Lung (tissue), 12 donors: ENCODE results near the gene ZACN. TPM values are rescaled to one million over a fixed set of nuclear protein-coding genes. Genes with fewer than 3 reads are reported as not detected.

ENCODE experiments used
- ATAC-seq: fragments of 200-7000 bp; cut with Tn5 transposase; one replicate; pipeline ENCODE4 v1.9.1; 2020; ENCODE audit warnings: moderate number of reproducible peaks; ENCODE audit not compliant: insufficient read depth, low FRiP score
- DNase-seq, 3 donors: peaks; one replicate each; pipeline ENCODE4 v3.0.0-alpha.2; 2013 to 2017
- H3K27ac ChIP-seq, 2 donors: one replicate each; pipeline ENCODE4 v1.5.1; 2013; ENCODE audit warnings: mild to moderate bottlenecking in 2 of 2, moderate library complexity in 2 of 2, control low read depth in 1 of 2, inconsistent platforms in 1 of 2, low read depth in 1 of 2, low read length in 1 of 2
- H3K27me3 ChIP-seq, 3 donors: one replicate each; pipeline ENCODE4 v1.5.1; 2013; ENCODE audit warnings: low read length in 2 of 3; ENCODE audit not compliant: control insufficient read depth in 3 of 3, insufficient read depth in 3 of 3
- H3K36me3 ChIP-seq, 4 donors: one replicate each; pipeline ENCODE4 v1.5.1; 2013; ENCODE audit warnings: low read length in 4 of 4, mild to moderate bottlenecking in 1 of 4, moderate library complexity in 1 of 4; ENCODE audit not compliant: control insufficient read depth in 4 of 4, insufficient read depth in 4 of 4
- H3K4me1 ChIP-seq, 5 donors: one replicate each; pipeline ENCODE4 v1.5.1; 2013; ENCODE audit warnings: low read length in 5 of 5, mild to moderate bottlenecking in 2 of 5, moderate library complexity in 1 of 5; ENCODE audit not compliant: control insufficient read depth in 5 of 5, insufficient read depth in 5 of 5
- H3K4me3 ChIP-seq: one replicate; pipeline ENCODE4 v1.5.1; 2013; ENCODE audit warnings: mild to moderate bottlenecking, control low read depth, moderate library complexity
- H3K9ac ChIP-seq, 2 donors: one replicate each; pipeline ENCODE4 v1.5.1; 2013; ENCODE audit warnings: low read length in 2 of 2, control low read depth in 1 of 2; ENCODE audit not compliant: insufficient read depth in 1 of 2
- H3K9me3 ChIP-seq, 4 donors: one replicate each; pipeline ENCODE4 v1.5.1; 2013; ENCODE audit warnings: low read length in 3 of 4, mild to moderate bottlenecking in 1 of 4, moderate library complexity in 1 of 4; ENCODE audit not compliant: control insufficient read depth in 4 of 4, insufficient read depth in 3 of 4
- WGBS, 2 donors: extraction: QIAGEN DNeasy Blood & Tissue Kit; methylation state at CpG; one replicate each; pipeline ENCODE4 v1.1.7; 2013; 5-methylcytosine and 5-hydroxymethylcytosine counted together
- polyA plus RNA-seq, 2 donors: library from polyadenylated mRNA; stranded (reverse); fragments of 200-250 nt; gene quantifications; one replicate each; pipeline ENCODE4 v1.2.1, GENCODE V29; 2013
- total RNA-seq, 2 donors: library from RNA; depleted of rRNA in 1 of 2; stranded (reverse); fragments of >200 nt in 1 of 2; gene quantifications; one replicate each; pipeline ENCODE4 v1.2.1, GENCODE V29; 2014 to 2021
- TF ChIP-seq, protein P1 (sequence below): IDR thresholded peaks from 2 replicates; pipeline ENCODE4 v1.5.1; 2012; ENCODE audit warnings: mild to moderate bottlenecking; ENCODE audit errors: control extremely low read depth, extremely low read depth
- donor health status: control.
- donor health status: control.
- donor health status: Bipolar disorder and iron deficiency.
- donor health status: healthy.
- donor health status: DM: yes; HTN: yes; CAD: no.

ZACN gene
- total and polyA plus RNA-seq, 4 donors, result 0.25 to 1.9 (median 1.4) TPM; not detected in 1

DNA sequence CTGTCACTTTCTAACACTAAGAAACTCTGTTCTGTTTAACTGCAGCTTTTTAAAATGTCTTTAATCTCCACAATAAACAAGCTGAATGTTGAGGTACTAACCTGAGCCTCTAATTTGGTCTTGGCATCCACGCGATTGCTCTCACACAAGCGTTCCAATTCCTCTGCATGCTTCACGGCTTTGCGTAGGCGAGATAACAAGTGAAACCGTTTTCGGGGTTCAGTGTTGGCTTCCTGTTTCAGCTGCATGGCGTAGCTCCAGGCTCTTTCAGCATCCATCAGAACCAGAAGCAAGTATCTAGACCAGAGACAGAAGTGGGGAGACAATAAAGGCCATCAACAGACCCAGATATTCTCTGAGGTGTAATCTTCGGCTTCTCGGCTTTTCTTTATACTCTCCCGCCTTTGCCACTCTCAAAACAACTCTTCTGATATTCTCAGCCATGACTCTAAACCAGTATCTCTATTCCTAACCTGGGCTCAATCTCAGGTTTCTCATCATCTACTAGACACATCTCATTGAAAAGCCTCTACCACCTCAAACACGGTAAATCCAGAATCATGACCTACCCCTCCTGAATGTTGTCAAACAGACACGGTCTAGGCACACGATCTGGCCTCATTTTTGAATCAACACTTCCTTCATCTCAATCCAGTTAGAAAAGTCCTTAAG, 15.0 kb upstream of the ZACN start:
- Histone ChIP-seq H3K36me3 (peaks cover 43 to 60% (median 54%) of the 10 kb centered on the region in 4 donors), H3K27ac (no peak overlapping the region), H3K4me1 (no peaks in the 10 kb centered on the region), H3K27me3 (no peaks in the 10 kb centered on the region), H3K4me3 (no peak overlapping the region), H3K9me3 (no peaks in the 10 kb centered on the region), H3K9ac (no peak overlapping the region)
- WGBS, 2 donors, result 82 to 88% methylated on average over 15 of the region's 15 CpGs
- TF ChIP-seq, protein P1, sequence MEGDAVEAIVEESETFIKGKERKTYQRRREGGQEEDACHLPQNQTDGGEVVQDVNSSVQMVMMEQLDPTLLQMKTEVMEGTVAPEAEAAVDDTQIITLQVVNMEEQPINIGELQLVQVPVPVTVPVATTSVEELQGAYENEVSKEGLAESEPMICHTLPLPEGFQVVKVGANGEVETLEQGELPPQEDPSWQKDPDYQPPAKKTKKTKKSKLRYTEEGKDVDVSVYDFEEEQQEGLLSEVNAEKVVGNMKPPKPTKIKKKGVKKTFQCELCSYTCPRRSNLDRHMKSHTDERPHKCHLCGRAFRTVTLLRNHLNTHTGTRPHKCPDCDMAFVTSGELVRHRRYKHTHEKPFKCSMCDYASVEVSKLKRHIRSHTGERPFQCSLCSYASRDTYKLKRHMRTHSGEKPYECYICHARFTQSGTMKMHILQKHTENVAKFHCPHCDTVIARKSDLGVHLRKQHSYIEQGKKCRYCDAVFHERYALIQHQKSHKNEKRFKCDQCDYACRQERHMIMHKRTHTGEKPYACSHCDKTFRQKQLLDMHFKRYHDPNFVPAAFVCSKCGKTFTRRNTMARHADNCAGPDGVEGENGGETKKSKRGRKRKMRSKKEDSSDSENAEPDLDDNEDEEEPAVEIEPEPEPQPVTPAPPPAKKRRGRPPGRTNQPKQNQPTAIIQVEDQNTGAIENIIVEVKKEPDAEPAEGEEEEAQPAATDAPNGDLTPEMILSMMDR, result no peak
- ATAC-seq, result no peak
- no peak for DNase-seq

DNA sequence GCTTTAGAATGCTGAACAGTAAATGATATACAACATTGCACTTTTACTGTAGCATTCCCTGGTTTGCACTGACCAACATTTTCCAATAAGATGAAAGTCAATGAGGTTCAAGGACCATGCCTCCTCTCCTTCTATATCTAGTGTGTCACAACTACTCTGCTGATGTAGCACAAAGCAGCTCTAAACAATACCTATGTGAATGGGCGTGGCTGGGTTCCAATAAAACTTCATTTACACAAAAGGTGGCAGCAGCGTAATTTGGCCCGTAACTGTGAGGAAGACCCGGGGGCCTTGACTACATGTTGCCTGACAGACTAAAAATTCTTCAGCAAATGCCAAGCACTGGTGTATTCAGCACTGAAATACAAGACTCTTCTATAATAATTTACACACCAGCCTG, 13.2 kb upstream of the ZACN start:
- TF ChIP-seq, protein P1, result no peak
- no peak overlapping the region for H3K27ac ChIP-seq
- H3K9me3 ChIP-seq, result no peaks in the 10 kb centered on the region
- WGBS, 2 donors, result 94 to 97% methylated on average over 4 of the region's 4 CpGs
- no peak overlapping the region for H3K4me3 ChIP-seq
- DNase-seq (no peak), ATAC-seq (no peak)
- H3K9ac ChIP-seq, result no peak overlapping the region
- H3K27me3 ChIP-seq, result no peaks in the 10 kb centered on the region
- H3K36me3 ChIP-seq, result peaks cover 35 to 50% (median 45%) of the 10 kb centered on the region in 4 donors
- H3K4me1 ChIP-seq, result peaks cover 0 to 4% (median 0%) of the 10 kb centered on the region in 5 donors

DNA sequence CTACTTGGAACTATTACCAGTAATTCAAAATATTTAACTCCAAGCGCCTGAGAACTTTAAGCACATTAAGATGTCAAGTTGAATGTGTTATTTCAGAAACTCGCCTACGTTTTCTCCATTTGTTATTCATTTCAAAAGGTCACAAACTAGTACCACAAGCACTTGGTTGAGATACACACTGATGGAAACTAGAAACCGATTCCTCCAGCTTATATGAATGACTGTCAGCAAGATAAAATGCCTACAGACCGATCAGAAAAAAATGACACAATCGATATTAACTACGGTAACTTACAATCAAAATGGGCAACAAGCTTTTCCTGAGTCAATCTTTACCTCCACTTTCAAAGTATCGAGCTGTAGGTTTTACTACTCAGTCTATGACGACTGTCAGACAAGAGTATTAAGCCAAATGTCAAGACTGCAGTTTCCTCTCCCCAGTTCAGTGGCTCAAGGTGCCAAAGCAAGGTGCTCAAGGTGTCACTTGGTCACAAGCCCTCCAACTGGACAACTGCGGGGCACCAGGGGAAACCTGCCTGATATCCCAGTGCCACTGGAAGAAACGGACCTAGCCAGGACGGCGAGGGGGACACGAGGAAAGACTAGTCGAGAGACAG, 7.3 kb upstream of the ZACN start:
- Histone ChIP-seq H3K36me3 (peaks cover 6 to 15% (median 13%) of the 10 kb centered on the region in 4 donors), H3K27me3 (peaks cover 4 to 27% (median 25%) of the 10 kb centered on the region in 3 donors), H3K4me3 (peak overlapping the region; percentile 89), H3K27ac (peak overlapping the region; percentile 9 to 70), H3K4me1 (peaks cover 0 to 29% (median 4%) of the 10 kb centered on the region in 5 donors), H3K9me3 (peaks cover 0 to 7% (median 0%) of the 10 kb centered on the region in 4 donors), H3K9ac (peak overlapping the region; percentile 79 to 87)
- TF ChIP-seq, protein P1, result no peak
- WGBS, 2 donors, result 12 to 21% methylated on average over 15 of the region's 15 CpGs
- ATAC-seq (no peak), DNase-seq (no peak)
